Measurements from ENCODE around the gene SLCO6A1. TPM values are rescaled to one million over a fixed set of nuclear protein-coding genes. Genes with fewer than 3 reads are reported as not detected.
A peak's percentile ranks its signal among the peaks of the same experiment; 100 is the strongest.
"Not testable (repeated sequence)": the region's sequence is repeated elsewhere in the genome, so short reads cannot be mapped to it uniquely, and the experiment has no call there.

The SLCO6A1 gene
- total and polyA plus RNA-seq, 12 donors: 0.20 to 0.56 TPM; not detected in 10

GRCh38 chr5:102511666-102512065 is 12.9 kb upstream of the SLCO6A1 start:
- Histone ChIP-seq H3K4me1 (replicated peaks in 1 of 2) (no peaks in the 10 kb centered on the region), H3K4me3 (no peak overlapping the region), H3K9me3 (replicated peaks in 1 of 3) (no peaks in the 10 kb centered on the region), H3K36me3 (replicated peaks in 1 of 2) (no peaks in the 10 kb centered on the region), H3K27me3 (no peaks in the 10 kb centered on the region), H3K27ac (no peak overlapping the region)
- no peak for TF ChIP-seq CTCF (IDR thresholded peaks at IDR 0.05)
- no peak for TF ChIP-seq POLR2A (IDR thresholded peaks at IDR 0.05)
- WGBS, 4 donors: 41 to 48% (median 42%) methylated on average over 4 of the region's 4 CpGs
- intact Hi-C loops (cut with DNase I): no loop called here
- peak in 6 of 7 donors; percentile 17 to 82 (median 38) for DNase-seq

GRCh38 chr5:102491261-102491914 is 7.4 kb downstream of the SLCO6A1 start:
- H3K36me3 ChIP-seq (replicated peaks in 1 of 2); H3K9me3 ChIP-seq (replicated peaks in 1 of 3); H3K27ac ChIP-seq; DNase-seq; H3K27me3 ChIP-seq; intact Hi-C loops (cut with DNase I); H3K4me3 ChIP-seq; H3K4me1 ChIP-seq (replicated peaks in 1 of 2): not testable (repeated sequence)
- 89 to 94% (median 92%) methylated on average over 6 to 35 of the region's 35 CpGs for WGBS, 4 donors

DNA sequence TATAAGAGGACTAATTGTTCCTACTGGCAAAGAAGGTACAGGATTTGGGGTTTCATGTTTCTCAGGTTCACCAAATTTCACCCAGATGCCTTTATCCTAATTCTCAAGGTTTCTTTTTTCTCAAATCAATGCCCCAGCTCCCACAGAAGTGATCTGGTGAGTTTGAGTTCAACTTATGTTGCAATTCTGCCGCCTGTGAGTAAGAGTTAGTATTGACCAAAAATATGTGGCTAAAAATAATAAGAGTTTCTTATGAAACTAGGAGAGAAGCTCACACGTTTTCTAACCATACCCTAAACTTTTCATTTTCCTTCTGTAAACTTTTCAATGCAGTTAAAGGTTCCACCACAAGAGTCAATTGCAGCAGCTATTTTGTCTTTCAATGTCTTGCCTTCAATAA is 15.1 kb downstream of the SLCO6A1 start:
- H3K27me3 ChIP-seq: no peaks in the 10 kb centered on the region
- H3K36me3 ChIP-seq (replicated peaks in 1 of 2): no peaks in the 10 kb centered on the region
- WGBS, 4 donors: 48 to 57% (median 52%) methylated on average over 2 of the region's 2 CpGs
- H3K4me3 ChIP-seq: no peak overlapping the region
- intact Hi-C loops (cut with DNase I): no loop called here
- no peak for TF ChIP-seq POLR2A (IDR thresholded peaks at IDR 0.05)
- TF ChIP-seq CTCF (IDR thresholded peaks at IDR 0.05): no peak
- DNase-seq: no peak
- H3K4me1 ChIP-seq (replicated peaks in 1 of 2): no peaks in the 10 kb centered on the region
- no peak overlapping the region for H3K27ac ChIP-seq
- no peaks in the 10 kb centered on the region for H3K9me3 ChIP-seq (replicated peaks in 1 of 3)

DNA sequence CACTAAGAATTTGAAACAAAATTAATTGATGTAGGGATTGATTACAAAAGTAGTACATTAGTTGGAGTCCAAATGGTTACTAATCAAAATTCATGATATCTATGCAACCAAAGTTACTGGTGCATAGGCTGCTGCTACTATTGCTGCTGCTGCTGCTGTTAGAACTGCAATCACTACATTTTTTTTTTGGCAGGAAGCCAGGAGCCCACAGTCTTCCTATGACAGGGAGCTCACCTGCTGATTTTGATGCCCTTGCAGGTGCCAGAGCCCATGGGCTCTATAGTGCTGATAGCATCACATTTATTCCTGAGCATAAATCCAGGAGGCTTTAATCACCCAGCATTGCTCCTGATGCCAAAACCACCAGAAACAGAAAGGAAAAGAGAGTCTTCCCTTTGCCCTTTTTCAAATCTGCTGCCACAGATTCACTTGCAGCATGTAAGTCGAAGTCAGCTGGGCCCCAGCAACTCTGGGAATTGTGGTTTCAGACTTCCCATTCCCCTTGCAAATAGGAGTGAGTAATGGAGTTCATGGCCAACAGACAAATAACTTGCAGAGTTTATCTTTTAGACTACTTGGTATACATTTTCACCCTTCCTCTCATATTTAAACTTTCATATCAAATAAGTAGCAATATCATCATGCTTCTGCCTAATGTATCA is 17.6 kb downstream of the SLCO6A1 start:
- Histone ChIP-seq H3K4me1 (replicated peaks in 1 of 2) (no peaks in the 10 kb centered on the region), H3K27me3 (no peaks in the 10 kb centered on the region), H3K9me3 (replicated peaks in 1 of 3) (no peaks in the 10 kb centered on the region), H3K36me3 (replicated peaks in 1 of 2) (no peaks in the 10 kb centered on the region), H3K4me3 (no peak overlapping the region), H3K27ac (no peak overlapping the region)
- 14 to 43% (median 35%) methylated on average over 1 of the region's 1 CpG for WGBS, 4 donors
- TF ChIP-seq CTCF (IDR thresholded peaks at IDR 0.05) (no peak), POLR2A (IDR thresholded peaks at IDR 0.05) (no peak)
- intact Hi-C loops (cut with DNase I): no loop called here
- no peak for DNase-seq

DNA sequence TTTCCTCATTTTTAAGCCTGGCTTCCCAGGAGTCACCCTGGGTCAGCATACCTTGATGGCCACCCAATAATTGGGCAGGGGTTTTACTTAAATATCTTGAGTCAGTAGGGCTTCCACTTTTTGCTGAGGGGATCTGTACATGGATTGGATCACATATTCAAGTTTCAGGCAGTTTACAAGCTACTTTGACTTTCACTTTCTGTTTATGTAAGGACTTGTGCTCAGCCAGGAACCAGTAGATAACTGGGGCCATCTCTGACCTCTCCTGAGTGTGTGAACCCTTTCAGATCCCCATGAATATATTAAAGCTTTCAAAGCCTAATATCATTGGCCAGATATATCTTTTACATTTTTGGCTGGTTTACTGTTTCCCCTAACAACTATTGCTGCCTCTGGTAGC is 45.1 kb downstream of the SLCO6A1 start:
- no peaks in the 10 kb centered on the region for H3K27me3 ChIP-seq
- no peak overlapping the region for H3K27ac ChIP-seq
- H3K9me3 ChIP-seq (replicated peaks in 1 of 3): no peaks in the 10 kb centered on the region
- H3K4me1 ChIP-seq (replicated peaks in 1 of 2): no peaks in the 10 kb centered on the region
- no peak overlapping the region for H3K4me3 ChIP-seq
- no peak for TF ChIP-seq CTCF (IDR thresholded peaks at IDR 0.05)
- DNase-seq: no peak
- intact Hi-C loops (cut with DNase I): no loop called here
- H3K36me3 ChIP-seq (replicated peaks in 1 of 2): peaks cover 0 to 3% of the 10 kb centered on the region in 2 donors
